22Rv1 (cell line): ENCODE measurements around the gene RET.

Experiments
- ZFX ChIP-seq: fragments of 450-650 bp; IDR thresholded peaks from 2 replicates; pipeline ENCODE4 v1.6.1; 2017; ENCODE audit warnings: antibody characterized with exemption, borderline replicate concordance
- TF ChIP-seq, protein P1 (sequence below): fragments of 450-650 bp; IDR thresholded peaks from 2 replicates; pipeline ENCODE4 v1.5.1; 2017; ENCODE audit warnings: mild to moderate bottlenecking

GRCh38 chr10:43109671-43110249 lies 32.9 kb downstream of the RET start:
- TF ChIP-seq, protein P1, sequence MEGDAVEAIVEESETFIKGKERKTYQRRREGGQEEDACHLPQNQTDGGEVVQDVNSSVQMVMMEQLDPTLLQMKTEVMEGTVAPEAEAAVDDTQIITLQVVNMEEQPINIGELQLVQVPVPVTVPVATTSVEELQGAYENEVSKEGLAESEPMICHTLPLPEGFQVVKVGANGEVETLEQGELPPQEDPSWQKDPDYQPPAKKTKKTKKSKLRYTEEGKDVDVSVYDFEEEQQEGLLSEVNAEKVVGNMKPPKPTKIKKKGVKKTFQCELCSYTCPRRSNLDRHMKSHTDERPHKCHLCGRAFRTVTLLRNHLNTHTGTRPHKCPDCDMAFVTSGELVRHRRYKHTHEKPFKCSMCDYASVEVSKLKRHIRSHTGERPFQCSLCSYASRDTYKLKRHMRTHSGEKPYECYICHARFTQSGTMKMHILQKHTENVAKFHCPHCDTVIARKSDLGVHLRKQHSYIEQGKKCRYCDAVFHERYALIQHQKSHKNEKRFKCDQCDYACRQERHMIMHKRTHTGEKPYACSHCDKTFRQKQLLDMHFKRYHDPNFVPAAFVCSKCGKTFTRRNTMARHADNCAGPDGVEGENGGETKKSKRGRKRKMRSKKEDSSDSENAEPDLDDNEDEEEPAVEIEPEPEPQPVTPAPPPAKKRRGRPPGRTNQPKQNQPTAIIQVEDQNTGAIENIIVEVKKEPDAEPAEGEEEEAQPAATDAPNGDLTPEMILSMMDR = no peak
- TF ChIP-seq ZFX = no peak
